ENCODE measurements around the gene CFAP299.

- no peak for TF ChIP-seq CTCF (IDR thresholded peaks at IDR 0.05)
- TF ChIP-seq POLR2A (IDR thresholded peaks at IDR 0.05): no peak
These were observed 41.3 kb upstream of the CFAP299 start for GRCh38 chr4:80294206-80294605.

Measured in Peyer's patch (tissue), 4 donors.